ENCODE data around the gene PSMB2.

GRCh38 chr1:35683012-35683411 lies 41.7 kb upstream of the PSMB2 start:
- TF ChIP-seq ESRRG (CRISPR knock-in tag; IDR thresholded peaks at IDR 0.05) (no peak), SNAI2 (CRISPR knock-in tag; IDR thresholded peaks at IDR 0.05) (no peak), OSR1 (CRISPR knock-in tag; IDR thresholded peaks at IDR 0.05) (no peak), RARB (CRISPR knock-in tag; IDR thresholded peaks at IDR 0.05) (no peak), ISL1 (CRISPR knock-in tag; IDR thresholded peaks at IDR 0.05) (no peak), ZFP30 (CRISPR knock-in tag; IDR thresholded peaks at IDR 0.05) (no peak), ZFP3 (CRISPR knock-in tag; IDR thresholded peaks at IDR 0.05) (no peak)

Measured in SK-N-SH treated with all-trans-retinoic acid at 6 μM for 48 hours (cell line).